ENCODE measurements around the gene HOXC9.

HOXC9 gene

GRCh38 chr12:53963434-53964314 is 36.3 kb upstream of the HOXC9 start:
- DNase-seq = no peak

DNA sequence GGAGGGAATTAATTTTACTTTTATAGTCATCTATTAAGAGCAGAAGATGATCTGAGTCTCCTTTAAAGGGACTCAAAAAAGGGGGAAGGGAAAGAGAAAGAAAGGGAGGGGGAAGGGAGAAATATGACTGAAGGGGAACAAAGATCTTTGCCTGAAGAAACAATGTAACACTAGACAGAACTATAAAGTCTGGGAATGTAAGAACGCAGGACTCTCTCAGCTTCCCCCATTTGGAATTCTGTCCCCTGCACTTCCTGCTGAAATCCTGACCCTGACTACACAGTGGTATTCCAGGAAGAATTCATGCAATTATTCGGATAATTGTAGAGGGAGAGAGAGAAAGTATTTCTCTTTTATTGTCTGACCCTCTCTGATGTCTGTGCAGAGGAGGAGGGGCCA is 35.6 kb upstream of the HOXC9 start:
- no peak for DNase-seq

DNA sequence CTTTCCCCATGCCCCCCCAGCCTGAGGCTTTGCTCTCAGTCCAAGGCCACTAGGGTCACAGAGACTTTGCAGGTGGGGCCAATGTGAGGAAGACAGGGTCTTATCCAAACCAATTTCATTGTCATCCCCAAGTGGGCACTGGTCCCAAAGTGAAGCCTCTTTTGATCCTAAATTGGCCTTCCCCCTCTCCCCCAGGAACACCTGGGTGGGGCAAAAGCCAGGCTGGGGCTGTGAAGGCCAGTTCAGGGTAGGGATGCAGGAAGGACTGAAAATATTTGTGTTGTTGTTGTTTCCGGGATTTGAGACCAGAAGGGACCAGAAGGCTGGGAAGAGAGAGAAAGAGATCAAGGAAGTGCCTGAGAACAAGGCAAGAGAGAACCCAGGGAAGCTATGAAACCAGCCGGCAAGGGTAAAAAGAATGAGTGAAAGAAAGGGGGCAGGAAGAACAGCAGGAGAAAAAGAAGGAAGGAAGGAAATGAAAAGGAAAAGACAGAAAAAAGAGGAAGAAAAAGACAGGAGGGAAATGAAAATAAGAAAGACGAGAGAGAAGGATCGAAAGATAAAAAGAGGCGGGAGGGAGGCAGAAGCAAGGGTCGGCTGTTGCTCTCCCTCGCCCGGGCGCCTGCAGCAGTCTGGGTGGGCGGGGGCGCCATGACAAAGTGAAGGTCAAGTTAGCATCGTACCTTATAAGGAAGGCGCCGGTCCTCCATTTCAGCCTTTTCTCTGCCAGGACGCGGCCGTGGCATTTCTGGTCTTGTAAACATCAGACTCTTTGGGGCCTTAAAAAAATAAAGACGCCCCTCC is 34.5 kb upstream of the HOXC9 start:
- DNase-seq = no peak

DNA sequence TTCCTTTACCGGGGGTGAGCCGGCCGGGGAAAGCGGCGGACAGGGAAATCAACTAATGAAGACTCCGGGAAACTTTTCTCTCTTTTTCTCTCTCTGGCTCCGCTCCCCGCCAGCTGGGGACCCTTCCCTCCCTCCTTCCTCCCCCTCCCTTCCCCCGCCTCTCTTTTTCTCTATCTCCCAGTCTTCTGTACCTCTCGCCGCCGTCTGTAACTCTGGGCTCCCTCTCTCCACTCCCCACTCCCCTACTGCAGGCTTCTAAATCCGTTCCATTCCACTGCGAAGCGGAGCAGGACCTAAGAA is 33.9 kb upstream of the HOXC9 start:
- DNase-seq = no peak

GRCh38 chr12:53966385-53967133 is 33.4 kb upstream of the HOXC9 start:
- DNase-seq = no peak

DNA sequence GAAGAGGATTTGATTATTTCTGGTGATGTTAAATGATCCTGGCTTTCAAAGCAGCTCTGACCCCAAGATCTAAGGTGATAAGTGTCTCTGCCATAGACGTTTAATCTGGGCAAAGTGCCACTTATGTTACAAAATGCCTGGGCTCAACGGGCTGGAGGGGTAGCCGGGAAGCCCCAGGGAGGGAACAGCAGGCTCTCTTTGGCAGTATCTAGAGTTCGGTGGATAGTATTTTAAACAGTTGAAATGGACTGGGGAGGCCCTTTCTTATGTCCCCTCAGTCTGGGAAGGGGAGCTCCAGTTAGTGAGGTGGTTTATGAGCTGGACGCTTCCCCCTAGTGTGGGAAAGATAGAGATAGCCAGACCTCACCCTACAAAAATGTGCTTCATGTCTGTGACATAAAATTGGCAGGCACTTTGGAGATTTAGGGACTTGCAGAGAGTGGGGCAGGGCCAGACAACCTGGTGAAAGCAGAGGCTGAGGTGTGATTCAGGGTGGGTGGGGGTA is 32.5 kb upstream of the HOXC9 start:
- no peak for DNase-seq

GRCh38 chr12:53968214-53969127 is 31.5 kb upstream of the HOXC9 start:
- DNase-seq = no peak

- no peak for DNase-seq
Observed at GRCh38 chr12:53969588-53970259, 30.2 kb upstream of the HOXC9 start.

DNA sequence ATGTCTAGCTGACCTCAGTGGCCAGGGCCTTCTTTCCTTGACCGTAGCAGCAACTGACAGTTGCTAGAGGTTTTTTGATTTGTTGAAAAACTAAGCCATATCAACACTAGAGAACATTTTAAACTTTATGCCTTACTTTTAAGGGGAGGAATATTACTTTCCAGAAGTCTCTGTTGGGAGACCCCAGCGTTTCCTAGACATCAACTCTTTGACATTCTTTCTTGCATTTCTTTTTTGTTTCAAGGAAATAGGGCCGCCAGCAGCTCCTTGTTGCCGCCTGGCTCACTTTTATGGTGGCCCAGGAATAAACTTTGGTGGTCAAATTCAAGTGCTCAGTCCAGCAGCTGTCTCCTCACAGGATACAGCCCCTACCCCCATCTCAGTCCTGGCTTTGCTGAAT is 29.5 kb upstream of the HOXC9 start:
- no peak for DNase-seq

DNA sequence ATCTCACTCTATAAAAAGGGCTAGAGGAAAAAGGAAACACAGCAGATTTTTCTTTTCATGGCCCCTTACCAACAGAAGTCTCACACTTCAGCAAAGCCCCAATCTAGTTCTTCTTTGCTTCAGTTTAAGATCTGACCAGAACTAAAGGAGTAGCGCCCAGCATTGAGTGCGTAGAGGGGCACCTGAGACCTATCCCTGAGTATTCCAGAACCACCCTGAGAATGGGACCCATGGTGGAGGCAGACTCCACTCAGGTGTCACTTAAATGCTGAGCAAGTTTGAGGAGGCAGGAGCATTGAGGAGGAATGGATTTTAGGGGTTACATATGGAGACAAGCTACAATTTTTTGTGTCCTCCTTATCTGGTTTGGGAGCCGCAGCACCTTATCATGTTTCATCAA is 28.8 kb upstream of the HOXC9 start:
- no peak for DNase-seq

GRCh38 chr12:53971686-53972085 is 28.3 kb upstream of the HOXC9 start:
- DNase-seq = no peak

GRCh38 chr12:53972152-53972702 is 27.7 kb upstream of the HOXC9 start:
- no peak for DNase-seq

GRCh38 chr12:53972722-53973235 is 27.2 kb upstream of the HOXC9 start, which contains the start of gene HOXC11:
TSS of gene HOXC11 (plus strand) at chr12:53973126. CDS start at chr12:53973242, 116 bp downstream.
- no peak for DNase-seq

DNA sequence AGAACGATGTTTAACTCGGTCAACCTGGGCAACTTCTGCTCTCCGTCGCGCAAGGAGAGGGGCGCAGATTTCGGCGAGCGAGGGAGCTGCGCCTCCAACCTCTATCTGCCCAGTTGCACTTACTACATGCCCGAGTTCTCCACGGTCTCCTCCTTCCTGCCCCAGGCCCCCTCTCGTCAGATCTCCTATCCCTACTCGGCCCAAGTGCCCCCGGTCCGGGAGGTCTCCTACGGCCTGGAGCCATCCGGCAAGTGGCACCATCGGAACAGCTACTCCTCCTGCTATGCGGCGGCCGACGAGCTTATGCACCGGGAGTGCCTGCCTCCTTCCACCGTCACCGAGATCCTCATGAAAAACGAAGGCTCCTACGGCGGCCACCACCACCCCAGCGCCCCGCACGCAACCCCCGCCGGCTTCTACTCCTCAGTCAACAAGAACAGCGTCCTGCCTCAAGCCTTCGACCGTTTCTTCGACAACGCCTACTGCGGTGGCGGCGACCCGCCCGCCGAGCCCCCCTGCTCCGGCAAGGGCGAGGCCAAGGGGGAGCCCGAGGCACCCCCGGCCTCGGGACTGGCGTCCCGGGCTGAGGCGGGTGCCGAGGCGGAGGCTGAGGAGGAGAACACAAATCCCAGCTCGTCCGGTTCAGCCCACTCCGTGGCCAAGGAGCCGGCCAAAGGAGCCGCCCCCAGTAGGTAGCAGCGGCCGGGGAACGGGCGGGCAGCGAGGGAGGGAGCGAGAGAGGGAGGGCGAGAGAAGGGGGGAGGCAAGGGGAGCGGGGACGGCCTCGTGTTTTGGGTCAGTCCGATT is 26.5 kb upstream of the HOXC9 start:
- no peak for DNase-seq

GRCh38 chr12:53974084-53975063 is 25.6 kb upstream of the HOXC9 start, which contains the start of gene HOTAIR:
TSS of gene HOTAIR (minus strand) at chr12:53974954.
- DNase-seq = no peak

DNA sequence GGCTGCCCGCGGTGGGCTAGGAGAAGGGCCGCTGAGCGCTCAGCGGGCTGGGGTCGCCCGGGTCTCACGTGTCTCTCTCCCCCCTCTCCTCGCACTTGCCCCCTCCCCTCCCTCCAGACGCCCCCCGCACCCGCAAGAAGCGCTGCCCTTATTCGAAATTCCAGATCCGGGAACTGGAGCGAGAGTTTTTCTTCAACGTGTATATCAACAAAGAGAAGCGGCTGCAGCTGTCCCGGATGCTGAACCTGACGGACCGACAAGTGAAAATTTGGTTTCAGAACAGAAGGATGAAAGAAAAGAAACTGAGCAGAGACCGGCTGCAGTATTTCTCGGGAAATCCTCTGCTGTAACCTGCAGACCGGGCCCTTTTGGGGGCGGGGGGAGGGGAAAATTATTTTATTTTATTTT is 24.9 kb upstream of the HOXC9 start:
- DNase-seq = no peak

DNA sequence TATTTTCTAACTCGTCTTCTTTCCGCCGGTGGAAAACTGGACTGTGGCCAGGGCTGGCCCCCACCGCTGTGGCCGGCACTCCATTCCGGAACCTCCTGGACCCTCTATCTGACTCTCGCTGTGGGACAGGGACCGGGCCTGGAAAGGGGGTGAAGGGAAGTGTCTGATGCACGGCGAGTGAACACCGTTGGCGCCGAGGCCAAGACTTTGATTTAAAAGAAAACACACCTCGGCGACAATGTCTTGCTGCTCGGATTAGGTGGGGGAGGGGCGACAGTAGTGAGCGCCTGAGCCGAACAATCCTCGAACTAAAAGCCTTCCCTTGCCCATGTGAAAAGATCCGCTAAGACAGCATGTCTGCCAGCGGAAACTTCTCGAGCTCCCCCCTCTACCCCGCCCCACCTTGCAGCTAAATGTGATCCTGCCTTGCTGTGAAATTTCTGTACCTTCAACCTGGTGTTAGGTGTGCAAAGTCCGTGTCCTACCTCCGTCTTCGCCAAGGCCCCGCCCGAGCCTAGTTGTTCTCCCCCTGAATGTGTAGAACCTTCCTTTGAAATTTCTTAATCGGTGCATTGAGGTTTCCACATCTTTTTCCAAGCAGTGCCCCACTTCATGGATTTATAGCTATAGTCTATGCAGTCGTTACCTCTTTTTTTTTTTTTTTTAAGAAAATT is 24.3 kb upstream of the HOXC9 start:
- no peak for DNase-seq

- no peak for DNase-seq
Observed at GRCh38 chr12:53976172-53976822, 23.7 kb upstream of the HOXC9 start.
